ENCODE data around the gene PLXNC1.

GRCh38 chr12:94211021-94211420 lies 62.6 kb downstream of the PLXNC1 start:
- TF ChIP-seq, protein P1, sequence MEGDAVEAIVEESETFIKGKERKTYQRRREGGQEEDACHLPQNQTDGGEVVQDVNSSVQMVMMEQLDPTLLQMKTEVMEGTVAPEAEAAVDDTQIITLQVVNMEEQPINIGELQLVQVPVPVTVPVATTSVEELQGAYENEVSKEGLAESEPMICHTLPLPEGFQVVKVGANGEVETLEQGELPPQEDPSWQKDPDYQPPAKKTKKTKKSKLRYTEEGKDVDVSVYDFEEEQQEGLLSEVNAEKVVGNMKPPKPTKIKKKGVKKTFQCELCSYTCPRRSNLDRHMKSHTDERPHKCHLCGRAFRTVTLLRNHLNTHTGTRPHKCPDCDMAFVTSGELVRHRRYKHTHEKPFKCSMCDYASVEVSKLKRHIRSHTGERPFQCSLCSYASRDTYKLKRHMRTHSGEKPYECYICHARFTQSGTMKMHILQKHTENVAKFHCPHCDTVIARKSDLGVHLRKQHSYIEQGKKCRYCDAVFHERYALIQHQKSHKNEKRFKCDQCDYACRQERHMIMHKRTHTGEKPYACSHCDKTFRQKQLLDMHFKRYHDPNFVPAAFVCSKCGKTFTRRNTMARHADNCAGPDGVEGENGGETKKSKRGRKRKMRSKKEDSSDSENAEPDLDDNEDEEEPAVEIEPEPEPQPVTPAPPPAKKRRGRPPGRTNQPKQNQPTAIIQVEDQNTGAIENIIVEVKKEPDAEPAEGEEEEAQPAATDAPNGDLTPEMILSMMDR (conservative IDR thresholded peaks at IDR 0.05 in 1 of 2, IDR thresholded peaks at IDR 0.05 in 1 of 2; ENCODE audit: low read depth in 1 of 2, low read length in 2 of 2) = no peak
- TF ChIP-seq EZH2 (IDR thresholded peaks at IDR 0.05; ENCODE audit: low read length, missing control alignments) = no peak

All from fibroblast of lung (primary cell).